Measurements from ENCODE around the gene FOXP1.

The FOXP1 gene

GRCh38 chr3:71005702-71006321 lies 577.7 kb downstream of the FOXP1 start:
- Histone ChIP-seq H3K4me1 (peaks cover 0 to 100% (median 58%) of the 10 kb centered on the region in 4 donors), H3K36me3 (no peaks in the 10 kb centered on the region), H3K4me3 (peak overlapping the region in 1 of 2 donors; percentile 16), H3K9me3 (no peaks in the 10 kb centered on the region), H3K27ac (peak overlapping the region; percentile 34 to 37), H3K27me3 (no peaks in the 10 kb centered on the region)
- DNase-seq = no peak
- no peak for TF ChIP-seq CTCF (IDR thresholded peaks at IDR 0.05)
- intact Hi-C loops (cut with DNase I; ENCODE audit: low total_unique reads) = no loop called here

- no peak for TF ChIP-seq CTCF (IDR thresholded peaks at IDR 0.05)
- Histone ChIP-seq H3K27me3 (no peaks in the 10 kb centered on the region), H3K36me3 (peaks cover 0 to 7% (median 3%) of the 10 kb centered on the region in 3 donors), H3K9me3 (no peaks in the 10 kb centered on the region), H3K27ac (peak overlapping the region in 1 of 2 donors; percentile 37), H3K4me3 (no peak overlapping the region), H3K4me1 (peaks cover 0 to 96% (median 55%) of the 10 kb centered on the region in 4 donors)
- DNase-seq = no peak
- intact Hi-C loops (cut with DNase I; ENCODE audit: low total_unique reads) = no loop called here
These were observed 580.0 kb downstream of the FOXP1 start for GRCh38 chr3:71003511-71003910.

DNA sequence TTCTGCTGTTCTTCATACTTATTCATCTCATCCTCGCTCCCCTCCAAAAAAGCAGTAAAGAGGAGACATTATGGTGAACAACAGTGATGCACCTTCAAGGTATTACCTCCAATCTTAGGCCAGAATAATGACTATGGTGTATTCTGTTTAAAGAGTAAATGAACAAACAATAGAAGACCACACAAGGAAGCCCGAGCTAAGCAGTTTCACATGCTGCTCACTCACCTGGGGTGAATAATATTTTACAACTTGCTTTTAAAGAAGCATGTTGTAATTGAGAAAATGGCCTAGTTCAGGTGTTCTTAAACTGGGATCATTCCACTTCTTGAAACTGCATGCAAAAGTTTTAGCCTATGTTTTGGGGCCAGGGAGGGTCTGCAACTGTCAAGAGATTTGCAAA lies 581.2 kb downstream of the FOXP1 start:
- H3K9me3 ChIP-seq = no peaks in the 10 kb centered on the region
- peak overlapping the region in 1 of 2 donors; percentile 24 for H3K27ac ChIP-seq
- peaks cover 0 to 14% (median 4%) of the 10 kb centered on the region in 3 donors for H3K36me3 ChIP-seq
- no peak for DNase-seq
- TF ChIP-seq CTCF (IDR thresholded peaks at IDR 0.05) = no peak
- H3K4me1 ChIP-seq = peaks cover 0 to 84% (median 46%) of the 10 kb centered on the region in 4 donors
- H3K4me3 ChIP-seq = no peak overlapping the region
- intact Hi-C loops (cut with DNase I; ENCODE audit: low total_unique reads) = no loop called here
- H3K27me3 ChIP-seq = no peaks in the 10 kb centered on the region

GRCh38 chr3:71001303-71001830 lies 582.2 kb downstream of the FOXP1 start:
- DNase-seq = no peak
- peaks cover 0 to 20% (median 13%) of the 10 kb centered on the region in 3 donors for H3K36me3 ChIP-seq
- no peak overlapping the region for H3K4me3 ChIP-seq
- intact Hi-C loops (cut with DNase I; ENCODE audit: low total_unique reads) = no loop called here
- no peaks in the 10 kb centered on the region for H3K9me3 ChIP-seq
- TF ChIP-seq CTCF (IDR thresholded peaks at IDR 0.05) = no peak
- peaks cover 0 to 75% (median 40%) of the 10 kb centered on the region in 4 donors for H3K4me1 ChIP-seq
- no peaks in the 10 kb centered on the region for H3K27me3 ChIP-seq
- H3K27ac ChIP-seq = no peak overlapping the region

DNA sequence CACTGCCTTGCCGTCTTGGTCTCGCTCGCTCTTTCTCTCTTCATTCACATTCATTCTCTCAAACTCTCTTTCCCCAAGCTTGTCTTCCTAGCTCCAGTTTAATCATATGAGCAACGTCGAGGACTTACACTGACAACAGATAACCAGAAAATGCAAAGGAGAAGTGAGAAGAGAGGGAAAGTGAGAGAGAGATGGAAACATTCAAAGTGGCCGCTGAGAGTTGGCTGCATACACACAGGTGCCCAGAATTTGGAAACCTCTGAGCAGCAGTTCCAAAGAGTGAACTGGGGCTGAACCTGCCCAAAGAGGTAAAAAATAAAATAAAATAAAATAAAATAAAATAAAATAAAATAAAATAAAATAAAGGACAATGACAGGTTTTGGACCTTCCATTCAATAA lies 583.0 kb downstream of the FOXP1 start:
- Histone ChIP-seq H3K36me3 (peaks cover 0 to 20% (median 15%) of the 10 kb centered on the region in 3 donors), H3K4me1 (peaks cover 0 to 66% (median 33%) of the 10 kb centered on the region in 4 donors), H3K27ac (no peak overlapping the region), H3K4me3 (no peak overlapping the region), H3K9me3 (no peaks in the 10 kb centered on the region), H3K27me3 (no peaks in the 10 kb centered on the region)
- intact Hi-C loops (cut with DNase I; ENCODE audit: low total_unique reads) = no loop called here
- no peak for DNase-seq
- no peak for TF ChIP-seq CTCF (IDR thresholded peaks at IDR 0.05)

Data from tibial artery (tissue), 4 donors.